HepG2 (cell line): ENCODE results near the gene SAMD10. TPM values are rescaled to one million over a fixed set of nuclear protein-coding genes. Genes with fewer than 3 reads are reported as not detected.

ENCODE experiments used
- ATF7-NPFF ChIP-seq: sonication (generic); formaldehyde crosslinking; IDR thresholded peaks from 2 replicates; pipeline ENCODE4 v1.8.1; 2023; ENCODE audit warnings: mild to moderate bottlenecking, low read depth, missing genetic modification reagents, moderate library complexity
- DPF2 ChIP-seq: sonication (generic); formaldehyde crosslinking; IDR thresholded peaks from 2 replicates; pipeline ENCODE4 v1.4.0; 2020; ENCODE audit warnings: mild to moderate bottlenecking, low read depth, missing genetic modification reagents, borderline replicate concordance
- ELF4 ChIP-seq: sonication (generic); formaldehyde crosslinking; IDR thresholded peaks from 2 replicates; pipeline ENCODE4 v1.5.0; 2020; ENCODE audit warnings: missing genetic modification reagents, mild to moderate bottlenecking, moderate library complexity, borderline replicate concordance
- GTF2F1 ChIP-seq: fragments of 150-350 bp; IDR thresholded peaks from 2 replicates; pipeline ENCODE4 v1.6.1; 2014; ENCODE audit warnings: low read length
- HNRNPK ChIP-seq: fragments of 200-400 bp; formaldehyde crosslinking; IDR thresholded peaks from 2 replicates; pipeline ENCODE4 v1.6.1; 2018; ENCODE audit warnings: low read length, low read depth, moderate library complexity, mild to moderate bottlenecking; ENCODE audit not compliant: poor library complexity, severe bottlenecking
- IRF2 ChIP-seq: IDR thresholded peaks from 2 replicates; pipeline ENCODE4 v1.6.1; 2018; ENCODE audit warnings: missing genetic modification reagents, missing compliant biosample characterization
- MATR3 ChIP-seq: sonication (generic); formaldehyde crosslinking; IDR thresholded peaks from 2 replicates; pipeline ENCODE4 v1.4.0; 2020; ENCODE audit warnings: missing genetic modification reagents
- MIXL1 ChIP-seq: IDR thresholded peaks from 2 replicates; pipeline ENCODE4 v1.6.1; 2016
- PHF20 ChIP-seq: sonication (generic); formaldehyde crosslinking; IDR thresholded peaks from 2 replicates; pipeline ENCODE4 v1.5.0; 2020; ENCODE audit warnings: mild to moderate bottlenecking, missing genetic modification reagents
- SP2 ChIP-seq: sonication (generic); formaldehyde crosslinking; IDR thresholded peaks from 2 replicates; pipeline ENCODE4 v1.5.1; 2020; ENCODE audit warnings: mild to moderate bottlenecking, missing genetic modification reagents
- SPEN ChIP-seq: sonication (generic); formaldehyde crosslinking; IDR thresholded peaks from 2 replicates; pipeline ENCODE4 v1.5.1; 2020; ENCODE audit warnings: low read depth, mild to moderate bottlenecking, missing genetic modification reagents
- ZBTB7A ChIP-seq: sonication (generic); formaldehyde crosslinking; IDR thresholded peaks from 2 replicates; pipeline ENCODE4 v1.8.0; 2022; ENCODE audit warnings: mild to moderate bottlenecking, missing genetic modification reagents
- ZFP62 ChIP-seq: sonication (generic); formaldehyde crosslinking; IDR thresholded peaks from 2 replicates; pipeline ENCODE4 v1.4.0; 2020; ENCODE audit warnings: missing genetic modification reagents
- ZFY ChIP-seq: sonication (generic); formaldehyde crosslinking; IDR thresholded peaks from 2 replicates; pipeline ENCODE4 v1.4.0; 2020; ENCODE audit warnings: missing genetic modification reagents
- ZNF20 ChIP-seq: sonication (generic); formaldehyde crosslinking; IDR thresholded peaks from 2 replicates; pipeline ENCODE4 v1.4.0; 2020; ENCODE audit warnings: mild to moderate bottlenecking, moderate library complexity, missing genetic modification reagents
- ZNF441 ChIP-seq: sonication (generic); formaldehyde crosslinking; IDR thresholded peaks from 2 replicates; pipeline ENCODE4 v1.7.0; 2021; ENCODE audit warnings: missing genetic modification reagents, borderline replicate concordance
- ZNF501 ChIP-seq: sonication (generic); formaldehyde crosslinking; IDR thresholded peaks from 2 replicates; pipeline ENCODE4 v1.5.1; 2020; ENCODE audit warnings: mild to moderate bottlenecking, moderate library complexity, missing genetic modification reagents
- ZNF546 ChIP-seq: sonication (generic); formaldehyde crosslinking; conservative IDR thresholded peaks from 2 replicates; pipeline ENCODE4 v1.8.1; 2023; ENCODE audit warnings: mild to moderate bottlenecking, missing genetic modification reagents
- ZNF547 ChIP-seq: sonication (generic); formaldehyde crosslinking; IDR thresholded peaks from 2 replicates; pipeline ENCODE4 v1.5.1; 2020; ENCODE audit warnings: mild to moderate bottlenecking, missing genetic modification reagents
- ZNF605 ChIP-seq: sonication (generic); formaldehyde crosslinking; IDR thresholded peaks from 2 replicates; pipeline ENCODE4 v1.8.0; 2022; ENCODE audit warnings: mild to moderate bottlenecking, missing genetic modification reagents
- ZNF713 ChIP-seq: sonication (generic); formaldehyde crosslinking; IDR thresholded peaks from 2 replicates; pipeline ENCODE4 v1.4.0; 2020; ENCODE audit warnings: mild to moderate bottlenecking, missing genetic modification reagents
- ZNF773 ChIP-seq: sonication (generic); formaldehyde crosslinking; IDR thresholded peaks from 2 replicates; pipeline ENCODE4 v1.4.0; 2020; ENCODE audit warnings: missing genetic modification reagents, borderline replicate concordance
- ZNF780A ChIP-seq: sonication (generic); formaldehyde crosslinking; IDR thresholded peaks from 2 replicates; pipeline ENCODE4 v1.8.0; 2022; ENCODE audit warnings: mild to moderate bottlenecking, missing genetic modification reagents, moderate library complexity
- ZNF816 ChIP-seq: sonication (generic); formaldehyde crosslinking; IDR thresholded peaks from 2 replicates; pipeline ENCODE4 v1.8.0; 2022; ENCODE audit warnings: missing genetic modification reagents, mild to moderate bottlenecking, borderline replicate concordance
- polyA plus RNA-seq, 8 experiments: library from polyadenylated mRNA; depleted of rRNA in 3 of 8; stranded (reverse) in 7 of 8; unstranded in 1 of 8; fragments of >200 nt; fragmentation: Illumina TruSeq in 4 of 8; extraction: Trizol in 4 of 8; gene quantifications; 2 replicates each; pipeline versions ENCODE4 v1.2.1 to v1.2.3, GENCODE V29; 2011 to 2016; ENCODE audit warnings: low read depth in 4 of 8, missing spikeins in 1 of 8, mixed read lengths in 1 of 8; ENCODE audit not compliant: insufficient read depth in 1 of 8
- total RNA-seq, 5 experiments: library from RNA; depleted of rRNA; stranded (reverse); fragments of >200 nt; fragmentation: Illumina TruSeq; extraction: Trizol; gene quantifications; 2 replicates each; pipeline ENCODE4 v1.2.3, GENCODE V29; 2016; ENCODE audit warnings: low read depth in 1 of 5
- TF ChIP-seq, protein P1 (sequence below): sonication (generic); formaldehyde crosslinking; IDR thresholded peaks from 2 replicates; pipeline ENCODE4 v1.8.1; 2023; ENCODE audit warnings: mild to moderate bottlenecking, missing genetic modification reagents
- TF ChIP-seq, protein P2 (sequence below): sonication (generic); formaldehyde crosslinking; conservative IDR thresholded peaks from 2 replicates; pipeline ENCODE4 v1.4.0; 2020; ENCODE audit warnings: missing genetic modification reagents
- TF ChIP-seq, protein P3 (sequence below): fragments of 450-650 bp; IDR thresholded peaks from 2 replicates; pipeline ENCODE4 v1.6.1; 2017
- TF ChIP-seq, protein P4 (sequence below): sonication (generic); formaldehyde crosslinking; IDR thresholded peaks from 2 replicates; pipeline ENCODE4 v1.5.0; 2020; ENCODE audit warnings: missing genetic modification reagents

Gene SAMD10
- total and polyA plus RNA-seq, 2 of the 13 experiments (the other 11 are each of a cell fraction or from before 2014, with no cell fraction given), result 6.1 to 11.0 TPM

DNA sequence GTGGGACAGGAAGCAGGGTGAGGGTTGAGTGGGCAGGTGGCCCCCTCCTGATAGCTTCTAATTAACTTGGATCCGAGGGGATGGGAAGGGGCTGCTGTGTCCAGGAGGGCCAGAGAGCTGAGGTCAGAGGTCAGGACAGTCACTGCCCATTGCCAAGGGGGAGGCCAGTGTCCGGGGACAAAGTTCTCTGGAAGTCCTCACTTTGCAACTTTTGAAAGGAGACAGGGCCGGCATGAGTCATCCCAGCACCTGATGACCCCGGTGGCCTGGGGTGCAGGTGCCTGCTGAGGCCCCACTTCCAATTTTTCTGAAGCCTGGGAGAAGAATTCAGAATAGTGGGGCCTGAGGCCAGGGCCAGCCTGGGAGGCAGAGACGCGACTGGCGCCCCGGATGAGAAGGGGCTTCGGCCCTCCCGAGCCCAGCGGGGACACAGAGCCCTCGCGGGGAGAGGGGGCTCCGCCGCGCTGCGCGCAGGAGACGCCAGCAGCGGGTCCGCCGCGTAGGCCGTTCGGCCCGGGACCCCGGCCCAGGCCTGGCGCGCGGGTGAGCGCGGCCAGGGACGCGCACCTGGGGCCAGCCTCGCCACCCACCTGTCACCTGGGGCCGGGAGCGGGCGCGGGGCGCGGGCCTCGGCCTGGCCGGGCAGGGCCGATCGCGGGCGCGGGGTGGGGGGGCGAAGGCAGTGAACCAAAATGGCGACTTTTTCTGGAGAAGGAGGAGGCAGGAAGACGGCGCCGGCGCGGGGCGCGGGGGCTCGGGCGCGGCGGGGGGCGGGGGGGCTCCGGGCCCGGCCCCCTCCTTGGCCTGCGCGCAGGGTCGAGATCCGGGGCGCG lies 10.3 kb downstream of the SAMD10 start (continued):
- TF ChIP-seq, protein P1, sequence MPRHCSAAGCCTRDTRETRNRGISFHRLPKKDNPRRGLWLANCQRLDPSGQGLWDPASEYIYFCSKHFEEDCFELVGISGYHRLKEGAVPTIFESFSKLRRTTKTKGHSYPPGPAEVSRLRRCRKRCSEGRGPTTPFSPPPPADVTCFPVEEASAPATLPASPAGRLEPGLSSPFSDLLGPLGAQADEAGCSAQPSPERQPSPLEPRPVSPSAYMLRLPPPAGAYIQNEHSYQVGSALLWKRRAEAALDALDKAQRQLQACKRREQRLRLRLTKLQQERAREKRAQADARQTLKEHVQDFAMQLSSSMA (CRISPR knock-in tag), result no peak
- TF ChIP-seq MATR3 (CRISPR knock-in tag), result no peak
- TF ChIP-seq, protein P2, sequence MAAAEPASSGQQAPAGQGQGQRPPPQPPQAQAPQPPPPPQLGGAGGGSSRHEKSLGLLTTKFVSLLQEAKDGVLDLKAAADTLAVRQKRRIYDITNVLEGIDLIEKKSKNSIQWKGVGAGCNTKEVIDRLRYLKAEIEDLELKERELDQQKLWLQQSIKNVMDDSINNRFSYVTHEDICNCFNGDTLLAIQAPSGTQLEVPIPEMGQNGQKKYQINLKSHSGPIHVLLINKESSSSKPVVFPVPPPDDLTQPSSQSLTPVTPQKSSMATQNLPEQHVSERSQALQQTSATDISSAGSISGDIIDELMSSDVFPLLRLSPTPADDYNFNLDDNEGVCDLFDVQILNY (CRISPR knock-in tag), result no peak; the same call in 1 of the 2 replicates
- no peak for TF ChIP-seq ZNF441 (CRISPR knock-in tag)
- TF ChIP-seq ZNF546 (CRISPR knock-in tag), result no peak; the same call in 1 of the 2 replicates
- TF ChIP-seq PHF20 (CRISPR knock-in tag), result peak; percentile 34; the same call in 1 of the 2 replicates
- TF ChIP-seq ZFY (CRISPR knock-in tag), result peak; percentile 79
- no peak for TF ChIP-seq ZFP62
- no peak for TF ChIP-seq ZNF780A (CRISPR knock-in tag)
- no peak for TF ChIP-seq SP2
- TF ChIP-seq, protein P3, sequence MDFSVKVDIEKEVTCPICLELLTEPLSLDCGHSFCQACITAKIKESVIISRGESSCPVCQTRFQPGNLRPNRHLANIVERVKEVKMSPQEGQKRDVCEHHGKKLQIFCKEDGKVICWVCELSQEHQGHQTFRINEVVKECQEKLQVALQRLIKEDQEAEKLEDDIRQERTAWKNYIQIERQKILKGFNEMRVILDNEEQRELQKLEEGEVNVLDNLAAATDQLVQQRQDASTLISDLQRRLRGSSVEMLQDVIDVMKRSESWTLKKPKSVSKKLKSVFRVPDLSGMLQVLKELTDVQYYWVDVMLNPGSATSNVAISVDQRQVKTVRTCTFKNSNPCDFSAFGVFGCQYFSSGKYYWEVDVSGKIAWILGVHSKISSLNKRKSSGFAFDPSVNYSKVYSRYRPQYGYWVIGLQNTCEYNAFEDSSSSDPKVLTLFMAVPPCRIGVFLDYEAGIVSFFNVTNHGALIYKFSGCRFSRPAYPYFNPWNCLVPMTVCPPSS, result no peak
- no peak for TF ChIP-seq ATF7-NPFF (CRISPR knock-in tag)
- TF ChIP-seq IRF2, result peak; percentile 57; the same call in 1 of the 2 replicates
- peak; percentile 93; the same call in 1 of the 2 replicates for TF ChIP-seq ZBTB7A (CRISPR knock-in tag)
- peak; percentile 84 for TF ChIP-seq DPF2 (CRISPR knock-in tag)
- TF ChIP-seq ZNF20 (CRISPR knock-in tag), result no peak
- TF ChIP-seq ZNF547 (CRISPR knock-in tag), result peak; percentile 43; the same call in 1 of the 2 replicates
- peak; percentile 82 for TF ChIP-seq SPEN (CRISPR knock-in tag)
- peak; percentile 24; the same call in 1 of the 2 replicates for TF ChIP-seq MIXL1 (CRISPR knock-in tag)
- no peak for TF ChIP-seq ELF4
- TF ChIP-seq ZNF773 (CRISPR knock-in tag), result peak; percentile 48; the same call in 1 of the 2 replicates
- no peak for TF ChIP-seq ZNF816 (CRISPR knock-in tag)
- TF ChIP-seq, protein P4, sequence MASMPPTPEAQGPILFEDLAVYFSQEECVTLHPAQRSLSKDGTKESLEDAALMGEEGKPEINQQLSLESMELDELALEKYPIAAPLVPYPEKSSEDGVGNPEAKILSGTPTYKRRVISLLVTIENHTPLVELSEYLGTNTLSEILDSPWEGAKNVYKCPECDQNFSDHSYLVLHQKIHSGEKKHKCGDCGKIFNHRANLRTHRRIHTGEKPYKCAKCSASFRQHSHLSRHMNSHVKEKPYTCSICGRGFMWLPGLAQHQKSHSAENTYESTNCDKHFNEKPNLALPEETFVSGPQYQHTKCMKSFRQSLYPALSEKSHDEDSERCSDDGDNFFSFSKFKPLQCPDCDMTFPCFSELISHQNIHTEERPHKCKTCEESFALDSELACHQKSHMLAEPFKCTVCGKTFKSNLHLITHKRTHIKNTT (CRISPR knock-in tag), result no peak
- peak; percentile 42; the same call in 1 of the 2 replicates for TF ChIP-seq ZNF713 (CRISPR knock-in tag)
- TF ChIP-seq GTF2F1, result no peak
- peak; percentile 63; the same call in 1 of the 2 replicates for TF ChIP-seq ZNF501 (CRISPR knock-in tag)
- no peak for TF ChIP-seq HNRNPK
- peak; percentile 89 for TF ChIP-seq ZNF605
